K562 (cell line): ENCODE data around the gene DPH2. TPM values are rescaled to one million over a fixed set of nuclear protein-coding genes. Genes with fewer than 3 reads are reported as not detected.

Experiments
- ATAC-seq: fragments of 200-7000 bp; cut with Tn5 transposase; 3 replicates; pipeline ENCODE4 v1.9.1; 2020; ENCODE audit warnings: moderate library complexity
- BruUV-seq: library from RNA; stranded (reverse); fragments of 400-500 nt; replicated peaks from 2 replicates; lab custom pipeline; 2021; lab: Mats Ljungman, UMichigan
- CTCF ChIA-PET: fragments of 300-600 bp; formaldehyde crosslinking; extraction: SDS; loops from one replicate; lab custom pipeline; 2021; ENCODE audit warnings: low intra/inter-chr PET ratio; lab: Yijun Ruan, JAX
- POLR2A ChIA-PET: fragments of 300-600, 350-650 bp; sonication (Branson Sonifier 250); formaldehyde crosslinking; extraction: SDS; loops from one replicate; lab custom pipeline; 2021; ENCODE audit warnings: antibody characterized with exemption, inconsistent platforms; lab: Yijun Ruan, JAX
- DNase-seq, 4 experiments: peaks; one replicate each; pipeline versions ENCODE4 v3.0.0 to v3.0.0-alpha.2; 2011 to 2018; ENCODE audit warnings: low spot score in 3 of 4, mixed read lengths in 3 of 4; ENCODE audit errors: extremely low read depth in 1 of 4
- FAIRE-seq: peaks from 2 replicates; lab custom pipeline; 2011; peaks lifted over from hg19 to GRCh38; lab: Jason Lieb, UNC
- H2AFZ ChIP-seq: 2 replicates; pipeline ENCODE4 v1.6.0; 2011; ENCODE audit warnings: low read depth, low read length, control low read depth, inconsistent platforms
- H3K27ac ChIP-seq: fragments of 200-600 bp; 3 replicates; pipeline ENCODE4 v1.8.0; 2011; ENCODE audit warnings: low read depth, mild to moderate bottlenecking, control low read depth, inconsistent platforms, low read length, moderate library complexity, mixed read lengths; ENCODE audit errors: extremely low read depth
- H3K27me3 ChIP-seq, 2 experiments: fragments of 300-600 bp in 1 of 2; 2 replicates in 1 of 2; 3 replicates in 1 of 2; pipeline versions ENCODE4 v1.6.0 to v1.8.0; 2011; ENCODE audit warnings: inconsistent platforms in 2 of 2, low read length in 2 of 2, mild to moderate bottlenecking in 1 of 2, mixed read lengths in 1 of 2, moderate library complexity in 1 of 2; ENCODE audit not compliant: control insufficient read depth in 2 of 2, insufficient read depth in 2 of 2
- H3K36me3 ChIP-seq: fragments of 300-600 bp; 3 replicates; pipeline ENCODE4 v1.8.0; 2011; ENCODE audit warnings: mild to moderate bottlenecking, low read length, inconsistent platforms; ENCODE audit not compliant: control insufficient read depth, insufficient read depth
- H3K4me1 ChIP-seq, 2 experiments: fragments of 200-600 bp in 1 of 2; replicated peaks in 1 of 2; 2 replicates in 1 of 2; 3 replicates in 1 of 2; pipeline versions ENCODE4 v1.5.1 to v1.8.0; 2011; ENCODE audit warnings: inconsistent platforms in 2 of 2, low read length in 2 of 2, mild to moderate bottlenecking in 1 of 2, mixed read lengths in 1 of 2, moderate library complexity in 1 of 2; ENCODE audit not compliant: control insufficient read depth in 2 of 2, insufficient read depth in 2 of 2
- H3K4me2 ChIP-seq: 2 replicates; pipeline ENCODE4 v1.6.1; 2011; ENCODE audit warnings: low read length, control low read depth, inconsistent platforms, mixed read lengths; ENCODE audit not compliant: insufficient read depth
- H3K4me3 ChIP-seq: fragments of 200-600 bp; sonication (generic), shearing (Covaris generic); 2 replicates; pipeline ENCODE4 v1.5.1; 2016; ENCODE audit warnings: control low read depth, inconsistent platforms
- H3K79me2 ChIP-seq: fragments of 200-600 bp; 3 replicates; pipeline ENCODE4 v1.8.0; 2011; ENCODE audit warnings: low read length, inconsistent platforms; ENCODE audit not compliant: control insufficient read depth, insufficient read depth
- H3K9ac ChIP-seq, 2 experiments: 2 replicates each; pipeline versions ENCODE4 v1.6.0 to v1.6.1; 2011; ENCODE audit warnings: low read depth in 2 of 2, low read length in 2 of 2, control low read depth in 1 of 2, inconsistent platforms in 1 of 2, mild to moderate bottlenecking in 1 of 2, mixed read lengths in 1 of 2; ENCODE audit not compliant: insufficient read depth in 1 of 2
- H3K9me1 ChIP-seq: one replicate; pipeline ENCODE4 v1.6.0; 2011; ENCODE audit warnings: inconsistent platforms, mild to moderate bottlenecking, low read length, moderate library complexity; ENCODE audit not compliant: control insufficient read depth, insufficient read depth
- H3K9me3 ChIP-seq: replicated peaks from 2 replicates; pipeline ENCODE4 v1.5.1; 2011; ENCODE audit warnings: low read depth, low read length, inconsistent platforms; ENCODE audit not compliant: control insufficient read depth, insufficient read depth
- H4K20me1 ChIP-seq: replicated peaks from 2 replicates; pipeline ENCODE4 v1.6.1; 2011; ENCODE audit warnings: low read length, inconsistent platforms, mixed read lengths; ENCODE audit not compliant: control insufficient read depth, insufficient read depth
- CEBPG ChIP-seq, 3 experiments: fragments of 200-800 bp in 1 of 3; sonication (Bioruptor generic) in 1 of 3; sonication (generic) in 1 of 3; formaldehyde crosslinking in 1 of 3; IDR thresholded peaks in 2 of 3; conservative IDR thresholded peaks in 1 of 3; 2 replicates each; pipeline versions ENCODE4 v1.6.1 to v1.8.0; 2016 to 2022; ENCODE audit warnings: missing compliant biosample characterization in 2 of 3, missing genetic modification characterization in 2 of 3, mild to moderate bottlenecking in 1 of 3, missing genetic modification reagents in 1 of 3
- FOXA3 ChIP-seq, 2 experiments: fragments of 450-650 bp in 1 of 2; sonication (generic) in 1 of 2; formaldehyde crosslinking; IDR thresholded peaks in 1 of 2; conservative IDR thresholded peaks in 1 of 2; 2 replicates each; pipeline versions ENCODE4 v1.4.0 to v1.8.0; 2020 to 2022; ENCODE audit warnings: mild to moderate bottlenecking in 2 of 2, missing genetic modification reagents in 1 of 2
- JUN ChIP-seq, 2 experiments: sonication (generic) in 1 of 2; formaldehyde crosslinking in 1 of 2; IDR thresholded peaks; 2 replicates each; pipeline versions ENCODE4 v1.6.1 to v1.8.0; 2012 to 2022; ENCODE audit warnings: borderline replicate concordance in 2 of 2, mild to moderate bottlenecking in 2 of 2, improper control_type of control experiment in 1 of 2, low read depth in 1 of 2, low read length in 1 of 2, missing genetic modification reagents in 1 of 2
- MBD2 ChIP-seq: sonication (generic); IDR thresholded peaks from 2 replicates; pipeline ENCODE4 v1.6.1; 2016; ENCODE audit warnings: low read depth, borderline replicate concordance
- TEAD4 ChIP-seq, 2 experiments: sonication (generic) in 1 of 2; formaldehyde crosslinking in 1 of 2; IDR thresholded peaks; 2 replicates each; pipeline versions ENCODE4 v1.6.1 to v1.8.0; 2012 to 2022; ENCODE audit warnings: borderline replicate concordance in 1 of 2, inconsistent platforms in 1 of 2, low read length in 1 of 2, mild to moderate bottlenecking in 1 of 2, missing genetic modification reagents in 1 of 2
- WGBS: fragments of 100-300 bp; shearing (Covaris generic); methylation state at CpG from one replicate; pipeline ENCODE4 v1.1.6; 2016; ENCODE audit warnings: low coverage, mixed read lengths; ENCODE audit not compliant: insufficient coverage; ENCODE audit errors: missing lambda C conversion rate; 5-methylcytosine and 5-hydroxymethylcytosine counted together
- in situ Hi-C: fragments of 300-500 bp; cut with MboI; formaldehyde crosslinking; loops from 4 replicates; pipeline ENCODE4 v1.15.0; 2018; ENCODE audit warnings: inconsistent platforms, mixed read lengths
- intact Hi-C: fragments of 100-400 bp; cut with micrococcal nuclease; formaldehyde crosslinking; loops from 2 replicates; pipeline ENCODE4 v1.14.2; 2022
- polyA plus RNA-seq, 8 experiments: library from polyadenylated mRNA; depleted of rRNA in 4 of 8; stranded (reverse) in 5 of 8; unstranded in 3 of 8; fragments of >200 nt; fragmentation: Nextera tagmentation in 2 of 8; fragmentation: Illumina TruSeq in 1 of 8; extraction: Ambion mirVana in 2 of 8; extraction: Trizol in 1 of 8; gene quantifications; 2 replicates each; pipeline versions ENCODE4 v1.2.1 to v1.2.3, GENCODE V29; 2011 to 2014; ENCODE audit warnings: inconsistent platforms in 1 of 8, missing spikeins in 1 of 8
- total RNA-seq, 7 experiments: library from RNA; depleted of rRNA in 6 of 7; stranded (reverse); fragments of >200 nt in 6 of 7; fragmentation: Illumina TruSeq in 2 of 7; extraction: Trizol in 2 of 7; gene quantifications; 2 replicates each; pipeline versions ENCODE4 v1.2.1 to v1.2.3, GENCODE V29; 2011 to 2021; ENCODE audit warnings: low replicate concordance in 1 of 7
- TF ChIP-seq, protein P1 (sequence below): IDR thresholded peaks from 2 replicates; pipeline ENCODE4 v1.6.1; 2014; ENCODE audit warnings: antibody characterized with exemption
- TF ChIP-seq, protein P2 (sequence below): sonication (generic); formaldehyde crosslinking; IDR thresholded peaks from 2 replicates; pipeline ENCODE4 v1.8.0; 2022; ENCODE audit warnings: mild to moderate bottlenecking, low read depth, missing genetic modification reagents

Gene DPH2
- total and polyA plus RNA-seq, 9 of the 15 experiments (the other 6 are each of a cell fraction or from before 2014, with no cell fraction given): 17.9 to 94.1 (median 68.1) TPM

DNA sequence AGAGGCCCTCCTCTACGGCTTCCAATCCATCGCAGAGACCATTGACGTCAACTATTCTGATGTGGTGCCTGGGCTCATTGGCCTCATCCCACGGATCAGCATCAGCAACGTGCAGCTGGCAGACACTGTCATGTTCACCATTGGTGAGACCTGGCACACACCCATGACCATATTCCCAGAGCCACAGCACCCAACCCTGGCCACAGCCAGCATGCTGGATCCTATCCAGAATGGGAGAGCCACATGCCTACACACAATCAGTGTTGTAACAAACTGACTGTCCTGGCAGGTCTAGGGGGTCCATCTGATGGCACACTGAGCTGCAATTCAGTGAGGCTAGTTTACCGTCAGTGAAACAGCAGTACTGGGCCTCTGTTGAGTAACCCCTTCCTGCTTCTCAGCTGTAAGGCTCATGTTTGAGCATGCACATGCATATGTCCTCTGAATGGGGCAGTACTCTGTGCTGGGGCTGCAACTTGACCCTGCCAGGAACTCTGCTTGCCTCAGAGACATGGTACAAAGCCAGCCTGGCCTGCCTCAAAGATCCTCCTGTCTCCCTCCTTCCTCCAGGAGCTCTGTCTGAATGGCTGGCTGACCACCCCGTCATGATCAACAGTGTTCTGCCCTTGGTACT is 12.3 kb upstream of the DPH2 start:
- Histone ChIP-seq H2AFZ (no peak overlapping the region), H3K27ac (no peak overlapping the region; the same call in 2 of the 3 replicates), H3K4me3 (no peak overlapping the region), H3K36me3 (peaks cover 59% of the 10 kb centered on the region; the same call in 2 of the 3 replicates), H3K9ac (peak overlapping the region in 1 of 2 experiments; percentile 26; a peak in 2 of 4 replicates), H3K27me3 (no peaks in the 10 kb centered on the region), H3K4me2 (no peak overlapping the region), H3K79me2 (no peaks in the 10 kb centered on the region), H3K4me1 (peaks cover 15 to 20% of the 10 kb centered on the region in 2 experiments; a peak in 4 of 5 replicates), H4K20me1 (peaks cover 16% of the 10 kb centered on the region; the same call in 1 of the 2 replicates), H3K9me3 (no peaks in the 10 kb centered on the region), H3K9me1 (no peaks in the 10 kb centered on the region)
- TF ChIP-seq TEAD4 (IDR thresholded peaks at IDR 0.05; ENCODE audit: low read length) (no peak), TEAD4 (CRISPR knock-in tag; IDR thresholded peaks at IDR 0.05; ENCODE audit: borderline replicate concordance) (peak; percentile 77), JUN (IDR thresholded peaks at IDR 0.05; ENCODE audit: borderline replicate concordance, low read depth, low read length) (no peak), JUN (CRISPR knock-in tag; IDR thresholded peaks at IDR 0.05; ENCODE audit: borderline replicate concordance) (0 out of 2 replicates have a peak, but pooled peaks have one; percentile 22), CEBPG (CRISPR knock-in tag; IDR thresholded peaks at IDR 0.05) (peak; percentile 10; the same call in 1 of the 2 replicates), CEBPG (tag; conservative IDR thresholded peaks at IDR 0.05 in 1 of 2, IDR thresholded peaks at IDR 0.05 in 1 of 2) (no peak), MBD2 (no peak), FOXA3 (CRISPR knock-in tag; conservative IDR thresholded peaks at IDR 0.05 in 1 of 2, IDR thresholded peaks at IDR 0.05 in 1 of 2) (0 out of 4 replicates have a peak, but pooled peaks of 1 of the 2 experiments have one; percentile 29)
- TF ChIP-seq, protein P1, sequence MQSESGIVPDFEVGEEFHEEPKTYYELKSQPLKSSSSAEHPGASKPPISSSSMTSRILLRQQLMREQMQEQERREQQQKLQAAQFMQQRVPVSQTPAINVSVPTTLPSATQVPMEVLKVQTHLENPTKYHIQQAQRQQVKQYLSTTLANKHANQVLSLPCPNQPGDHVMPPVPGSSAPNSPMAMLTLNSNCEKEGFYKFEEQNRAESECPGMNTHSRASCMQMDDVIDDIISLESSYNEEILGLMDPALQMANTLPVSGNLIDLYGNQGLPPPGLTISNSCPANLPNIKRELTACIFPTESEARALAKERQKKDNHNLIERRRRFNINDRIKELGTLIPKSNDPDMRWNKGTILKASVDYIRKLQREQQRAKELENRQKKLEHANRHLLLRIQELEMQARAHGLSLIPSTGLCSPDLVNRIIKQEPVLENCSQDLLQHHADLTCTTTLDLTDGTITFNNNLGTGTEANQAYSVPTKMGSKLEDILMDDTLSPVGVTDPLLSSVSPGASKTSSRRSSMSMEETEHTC: no peak
- TF ChIP-seq, protein P2, sequence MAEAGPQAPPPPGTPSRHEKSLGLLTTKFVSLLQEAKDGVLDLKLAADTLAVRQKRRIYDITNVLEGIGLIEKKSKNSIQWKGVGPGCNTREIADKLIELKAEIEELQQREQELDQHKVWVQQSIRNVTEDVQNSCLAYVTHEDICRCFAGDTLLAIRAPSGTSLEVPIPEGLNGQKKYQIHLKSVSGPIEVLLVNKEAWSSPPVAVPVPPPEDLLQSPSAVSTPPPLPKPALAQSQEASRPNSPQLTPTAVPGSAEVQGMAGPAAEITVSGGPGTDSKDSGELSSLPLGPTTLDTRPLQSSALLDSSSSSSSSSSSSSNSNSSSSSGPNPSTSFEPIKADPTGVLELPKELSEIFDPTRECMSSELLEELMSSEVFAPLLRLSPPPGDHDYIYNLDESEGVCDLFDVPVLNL (CRISPR knock-in tag): 0 out of 2 replicates have a peak, but pooled peaks have one; percentile 34
- ATAC-seq (no peak), DNase-seq (no peak), FAIRE-seq (no peak)
- ChIA-PET POLR2A (interaction anchor here (0.6 to 2.0 kb wide), 4 partner anchors 9 to 17 kb away, joined by 3 to 11 read pairs (median 4); partner anchors contain the start of genes ATP6V0B and IPO13), CTCF (no interaction called here)
- in situ Hi-C loops (no loop called here), intact Hi-C loops (no loop called here)
- WGBS: 77% methylated on average over 7 of the region's 7 CpGs
- BruUV-seq: no TSS peak
